Tibial nerve (tissue), 3 donors: ENCODE data around the gene ZNHIT6.

Experiments
- POLR2A ChIP-seq, 2 donors: fragments of 450-650 bp; IDR thresholded peaks; one replicate each; pipeline ENCODE4 v1.6.1; 2017; ENCODE audit warnings: antibody characterized with exemption in 2 of 2, mild to moderate bottlenecking in 2 of 2, moderate library complexity in 2 of 2
- TF ChIP-seq, protein P1 (sequence below), 5 experiments: fragments of 200-600 bp in 3 of 5; fragments of 450-650 bp in 2 of 5; sonication (generic) in 3 of 5; IDR thresholded peaks; one replicate each; pipeline ENCODE4 v1.5.1; 2016 to 2019; ENCODE audit warnings: antibody characterized with exemption in 5 of 5, mild to moderate bottlenecking in 3 of 5, moderate library complexity in 2 of 5

GRCh38 chr1:85616364-85616705 lies 91.9 kb downstream of the ZNHIT6 start:
- TF ChIP-seq, protein P1, sequence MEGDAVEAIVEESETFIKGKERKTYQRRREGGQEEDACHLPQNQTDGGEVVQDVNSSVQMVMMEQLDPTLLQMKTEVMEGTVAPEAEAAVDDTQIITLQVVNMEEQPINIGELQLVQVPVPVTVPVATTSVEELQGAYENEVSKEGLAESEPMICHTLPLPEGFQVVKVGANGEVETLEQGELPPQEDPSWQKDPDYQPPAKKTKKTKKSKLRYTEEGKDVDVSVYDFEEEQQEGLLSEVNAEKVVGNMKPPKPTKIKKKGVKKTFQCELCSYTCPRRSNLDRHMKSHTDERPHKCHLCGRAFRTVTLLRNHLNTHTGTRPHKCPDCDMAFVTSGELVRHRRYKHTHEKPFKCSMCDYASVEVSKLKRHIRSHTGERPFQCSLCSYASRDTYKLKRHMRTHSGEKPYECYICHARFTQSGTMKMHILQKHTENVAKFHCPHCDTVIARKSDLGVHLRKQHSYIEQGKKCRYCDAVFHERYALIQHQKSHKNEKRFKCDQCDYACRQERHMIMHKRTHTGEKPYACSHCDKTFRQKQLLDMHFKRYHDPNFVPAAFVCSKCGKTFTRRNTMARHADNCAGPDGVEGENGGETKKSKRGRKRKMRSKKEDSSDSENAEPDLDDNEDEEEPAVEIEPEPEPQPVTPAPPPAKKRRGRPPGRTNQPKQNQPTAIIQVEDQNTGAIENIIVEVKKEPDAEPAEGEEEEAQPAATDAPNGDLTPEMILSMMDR (IDR thresholded peaks at IDR 0.05), result no peak
- no peak for TF ChIP-seq POLR2A (IDR thresholded peaks at IDR 0.05)
